Large intestine (tissue), 3 donors: ENCODE data around the gene CTDP1. TPM values are rescaled to one million over a fixed set of nuclear protein-coding genes. Genes with fewer than 3 reads are reported as not detected.

Source experiments
- DNase-seq, 2 donors: peaks; one replicate each; pipeline versions ENCODE4 v3.0.0 to v3.0.0-alpha.2; 2013
- H3K27ac ChIP-seq: one replicate; pipeline ENCODE4 v1.5.1; 2013; ENCODE audit warnings: low read length
- H3K27me3 ChIP-seq: 2 replicates; pipeline ENCODE4 v1.6.1; 2013; ENCODE audit warnings: low read length; ENCODE audit not compliant: control insufficient read depth, insufficient read depth
- H3K36me3 ChIP-seq: 2 replicates; pipeline ENCODE4 v1.6.1; 2013; ENCODE audit warnings: low read length; ENCODE audit not compliant: control insufficient read depth, insufficient read depth
- H3K4me1 ChIP-seq: one replicate; pipeline ENCODE4 v1.6.1; 2013; ENCODE audit warnings: low read length; ENCODE audit not compliant: control insufficient read depth, insufficient read depth
- H3K4me3 ChIP-seq: one replicate; pipeline ENCODE4 v1.5.1; 2013; ENCODE audit warnings: low read length
- H3K9me3 ChIP-seq: one replicate; pipeline ENCODE4 v1.6.1; 2013; ENCODE audit warnings: mild to moderate bottlenecking, low read depth, low read length, moderate library complexity; ENCODE audit not compliant: control insufficient read depth
- WGBS: methylation state at CpG from one replicate; pipeline ENCODE4 v1.1.5; 2013; ENCODE audit warnings: low lambda C conversion rate; ENCODE audit not compliant: insufficient coverage; 5-methylcytosine and 5-hydroxymethylcytosine counted together
- polyA plus RNA-seq: library from polyadenylated mRNA; unstranded; fragments of 120-200 nt; gene quantifications from one replicate; pipeline ENCODE4 v1.2.1, GENCODE V29; 2013

CTDP1 gene
- polyA plus RNA-seq, 1 donor, result 12.9 TPM

DNA sequence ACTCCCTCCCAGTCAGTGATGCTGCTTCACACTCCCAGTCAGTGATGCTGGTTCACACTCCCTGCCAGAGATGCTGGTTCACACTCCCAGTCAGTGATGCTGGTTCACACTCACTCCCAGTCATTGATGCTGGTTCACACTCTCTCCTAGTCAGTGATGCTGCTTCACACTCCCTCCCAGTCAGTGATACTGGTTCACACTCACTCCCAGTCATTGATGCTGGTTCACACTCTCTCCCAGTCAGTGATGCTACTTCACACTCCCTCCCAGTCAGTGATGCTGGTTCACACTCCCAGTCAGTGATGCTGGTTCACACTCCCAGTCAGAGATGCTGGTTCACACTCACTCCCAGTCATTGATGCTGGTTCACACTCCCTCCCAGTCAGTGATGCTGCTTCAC lies 83.8 kb downstream of the CTDP1 start:
- Histone ChIP-seq H3K27ac (no peak overlapping the region), H3K9me3 (no peaks in the 10 kb centered on the region), H3K27me3 (no peaks in the 10 kb centered on the region)

DNA sequence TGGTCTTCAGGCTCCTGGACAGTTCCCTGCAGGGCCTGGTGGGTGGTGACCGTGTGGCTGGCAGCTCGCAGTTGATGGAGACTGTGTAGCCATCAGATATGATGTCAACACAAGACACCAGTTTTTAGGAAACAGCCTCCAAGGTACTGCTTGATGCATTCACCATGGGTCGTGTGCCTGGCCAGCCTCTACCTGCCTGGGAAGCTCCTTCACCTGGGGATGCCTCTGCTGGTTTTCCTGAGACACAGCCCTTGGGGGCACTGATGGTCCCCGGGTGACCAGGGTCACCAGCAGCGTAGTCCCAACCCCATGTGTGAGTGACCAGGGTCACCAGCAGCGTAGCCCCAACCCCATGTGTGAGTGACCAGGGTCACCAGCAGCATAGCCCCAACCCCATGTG lies 84.5 kb downstream of the CTDP1 start:
- H3K9me3 ChIP-seq, result no peaks in the 10 kb centered on the region
- H3K27ac ChIP-seq, result no peak overlapping the region
- no CpG with 5 or more reads among the region's 6 CpGs for WGBS
- H3K27me3 ChIP-seq, result no peaks in the 10 kb centered on the region
- no peak overlapping the region for H3K4me3 ChIP-seq
- H3K4me1 ChIP-seq, result no peaks in the 10 kb centered on the region
- H3K36me3 ChIP-seq, result no peaks in the 10 kb centered on the region
- DNase-seq, result no peak

More for the DNA sequence above, 83.8 kb downstream of the CTDP1 start:
- no peaks in the 10 kb centered on the region for H3K36me3 ChIP-seq
- H3K4me3 ChIP-seq, result no peak overlapping the region
- no peaks in the 10 kb centered on the region for H3K4me1 ChIP-seq
- DNase-seq, result no peak

DNA sequence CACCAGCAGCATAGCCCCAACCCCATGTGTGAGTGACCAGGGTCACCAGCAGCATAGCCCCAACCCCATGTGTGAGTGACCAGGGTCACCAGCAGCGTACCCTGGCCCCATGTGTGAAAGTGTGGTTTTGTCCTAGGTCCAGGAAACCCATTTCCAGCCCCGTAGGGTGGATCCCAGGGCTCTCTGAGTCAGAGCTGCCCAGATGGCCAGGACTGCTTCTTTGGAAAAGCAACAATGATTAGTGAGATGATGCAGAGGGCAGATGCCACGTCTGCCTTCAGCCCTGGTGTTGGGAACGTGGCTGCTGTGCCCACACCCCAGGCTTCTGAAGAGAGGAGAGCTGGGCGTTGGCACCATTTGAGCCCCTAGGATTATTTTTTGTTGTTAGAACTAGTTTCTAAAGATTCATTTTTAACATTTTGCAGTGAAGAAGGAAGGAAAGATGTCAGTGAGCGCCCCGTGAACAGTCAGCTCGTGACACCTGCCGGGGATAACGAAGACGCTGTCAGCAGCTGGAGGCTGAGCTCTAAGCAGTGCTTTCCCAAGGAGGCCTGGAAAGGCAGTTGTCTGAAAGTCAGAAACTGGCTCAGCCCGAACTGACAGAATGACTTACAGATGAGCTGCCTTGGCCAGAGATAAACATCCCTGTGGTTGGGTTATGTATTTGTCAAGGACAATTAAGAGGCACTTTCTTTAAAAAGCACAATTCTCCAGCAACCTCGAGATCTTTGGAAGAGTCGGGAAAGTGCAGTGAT lies 86.1 kb downstream of the CTDP1 start:
- DNase-seq, result no peak
- Histone ChIP-seq H3K4me3 (no peak overlapping the region), H3K4me1 (no peaks in the 10 kb centered on the region), H3K27me3 (no peaks in the 10 kb centered on the region), H3K27ac (no peak overlapping the region), H3K9me3 (peaks cover 8% of the 10 kb centered on the region), H3K36me3 (no peaks in the 10 kb centered on the region)
- no CpG with 5 or more reads among the region's 14 CpGs for WGBS

- no CpG with 5 or more reads among the region's 16 CpGs for WGBS
- no peaks in the 10 kb centered on the region for H3K4me1 ChIP-seq
- H3K4me3 ChIP-seq, result no peak overlapping the region
- no peak for DNase-seq
- H3K9me3 ChIP-seq, result peaks cover 13% of the 10 kb centered on the region
- no peaks in the 10 kb centered on the region for H3K27me3 ChIP-seq
- H3K27ac ChIP-seq, result no peak overlapping the region
- no peaks in the 10 kb centered on the region for H3K36me3 ChIP-seq
These were observed 86.7 kb downstream of the CTDP1 start for GRCh38 chr18:79766308-79766707.

DNA sequence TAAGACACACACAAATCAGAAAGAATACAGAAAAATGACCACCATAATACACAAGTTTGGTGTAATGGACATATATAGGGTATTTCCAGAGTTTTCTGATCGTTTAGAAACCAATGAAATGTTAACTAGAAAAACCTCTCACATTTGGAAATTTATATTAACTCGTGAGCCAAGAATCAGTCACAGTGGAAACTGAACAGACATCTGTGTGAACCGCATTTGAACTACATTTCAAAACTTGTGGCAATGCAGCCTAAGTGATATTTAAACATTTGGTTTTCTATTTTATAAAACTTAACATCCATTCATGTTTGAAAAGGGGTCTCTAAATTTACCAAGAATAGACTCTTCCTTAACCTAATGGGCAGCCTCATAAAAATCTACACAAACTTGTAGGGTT lies 89.1 kb downstream of the CTDP1 start:
- 60% methylated on average over 1 of the region's 3 CpGs for WGBS
- H3K4me1 ChIP-seq, result no peaks in the 10 kb centered on the region
- DNase-seq, result no peak
- H3K27ac ChIP-seq, result no peak overlapping the region
- no peaks in the 10 kb centered on the region for H3K36me3 ChIP-seq
- no peak overlapping the region for H3K4me3 ChIP-seq
- H3K27me3 ChIP-seq, result no peaks in the 10 kb centered on the region
- H3K9me3 ChIP-seq, result peaks cover 17% of the 10 kb centered on the region

GRCh38 chr18:79769698-79770500 lies 90.3 kb downstream of the CTDP1 start:
- Histone ChIP-seq H3K36me3 (no peaks in the 10 kb centered on the region), H3K4me3 (no peak overlapping the region), H3K4me1 (no peaks in the 10 kb centered on the region), H3K9me3 (peaks cover 17% of the 10 kb centered on the region), H3K27me3 (no peaks in the 10 kb centered on the region), H3K27ac (no peak overlapping the region)
- no CpG with 5 or more reads among the region's 31 CpGs for WGBS
- no peak for DNase-seq

GRCh38 chr18:79770501-79770815 lies 90.9 kb downstream of the CTDP1 start:
- Histone ChIP-seq H3K36me3 (no peaks in the 10 kb centered on the region), H3K4me3 (no peak overlapping the region), H3K4me1 (no peaks in the 10 kb centered on the region), H3K27me3 (no peaks in the 10 kb centered on the region), H3K27ac (no peak overlapping the region), H3K9me3 (peaks cover 17% of the 10 kb centered on the region)
- no CpG with 5 or more reads among the region's 11 CpGs for WGBS
- no peak for DNase-seq

DNA sequence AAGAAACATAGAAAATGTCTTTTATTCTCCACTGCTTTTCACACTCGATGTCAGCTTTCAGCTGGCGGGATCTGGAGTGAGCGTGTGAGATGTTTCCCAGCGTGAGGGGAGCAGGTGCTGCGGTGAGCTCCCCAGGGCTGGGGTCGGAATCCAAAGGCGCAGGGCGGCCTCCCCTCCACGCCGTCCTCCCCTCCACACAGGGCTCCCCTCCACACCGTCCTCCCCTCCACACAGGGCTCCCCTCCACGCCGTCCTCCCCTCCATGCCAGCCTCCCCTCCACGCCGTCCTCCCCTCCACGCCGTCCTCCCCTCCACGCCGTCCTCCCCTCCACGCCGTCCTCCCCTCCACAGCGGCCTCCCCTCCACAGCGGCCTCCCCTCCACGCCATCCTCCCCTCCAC lies 91.2 kb downstream of the CTDP1 start:
- no peak for DNase-seq
- Histone ChIP-seq H3K27me3 (no peaks in the 10 kb centered on the region), H3K36me3 (no peaks in the 10 kb centered on the region), H3K9me3 (peaks cover 17% of the 10 kb centered on the region), H3K4me3 (no peak overlapping the region), H3K27ac (no peak overlapping the region), H3K4me1 (no peaks in the 10 kb centered on the region)
- WGBS, result no CpG with 5 or more reads among the region's 24 CpGs

- no peaks in the 10 kb centered on the region for H3K27me3 ChIP-seq
- H3K4me1 ChIP-seq, result no peaks in the 10 kb centered on the region
- no peaks in the 10 kb centered on the region for H3K36me3 ChIP-seq
- WGBS, result no CpG with 5 or more reads among the region's 35 CpGs
- no peak for DNase-seq
- H3K27ac ChIP-seq, result no peak overlapping the region
- H3K4me3 ChIP-seq, result no peak overlapping the region
- peaks cover 17% of the 10 kb centered on the region for H3K9me3 ChIP-seq
These were observed 92.0 kb downstream of the CTDP1 start for GRCh38 chr18:79771446-79772107.

GRCh38 chr18:79772108-79772864 lies 92.7 kb downstream of the CTDP1 start:
- no peaks in the 10 kb centered on the region for H3K36me3 ChIP-seq
- no peaks in the 10 kb centered on the region for H3K4me1 ChIP-seq
- H3K27me3 ChIP-seq, result no peaks in the 10 kb centered on the region
- peaks cover 17% of the 10 kb centered on the region for H3K9me3 ChIP-seq
- no peak for DNase-seq
- WGBS, result no CpG with 5 or more reads among the region's 38 CpGs
- no peak overlapping the region for H3K4me3 ChIP-seq
- no peak overlapping the region for H3K27ac ChIP-seq
